OCI-M1 (cell line): Measurements from ENCODE around the gene TARDBP.
"Not testable (repeated sequence)": the region's sequence is repeated elsewhere in the genome, so short reads cannot be mapped to it uniquely, and the experiment has no call there.

ENCODE experiments used
- DNase-seq: peaks from one replicate; lab custom pipeline; 2025; lab: John Stamatoyannopoulos, UW

Gene TARDBP

DNA sequence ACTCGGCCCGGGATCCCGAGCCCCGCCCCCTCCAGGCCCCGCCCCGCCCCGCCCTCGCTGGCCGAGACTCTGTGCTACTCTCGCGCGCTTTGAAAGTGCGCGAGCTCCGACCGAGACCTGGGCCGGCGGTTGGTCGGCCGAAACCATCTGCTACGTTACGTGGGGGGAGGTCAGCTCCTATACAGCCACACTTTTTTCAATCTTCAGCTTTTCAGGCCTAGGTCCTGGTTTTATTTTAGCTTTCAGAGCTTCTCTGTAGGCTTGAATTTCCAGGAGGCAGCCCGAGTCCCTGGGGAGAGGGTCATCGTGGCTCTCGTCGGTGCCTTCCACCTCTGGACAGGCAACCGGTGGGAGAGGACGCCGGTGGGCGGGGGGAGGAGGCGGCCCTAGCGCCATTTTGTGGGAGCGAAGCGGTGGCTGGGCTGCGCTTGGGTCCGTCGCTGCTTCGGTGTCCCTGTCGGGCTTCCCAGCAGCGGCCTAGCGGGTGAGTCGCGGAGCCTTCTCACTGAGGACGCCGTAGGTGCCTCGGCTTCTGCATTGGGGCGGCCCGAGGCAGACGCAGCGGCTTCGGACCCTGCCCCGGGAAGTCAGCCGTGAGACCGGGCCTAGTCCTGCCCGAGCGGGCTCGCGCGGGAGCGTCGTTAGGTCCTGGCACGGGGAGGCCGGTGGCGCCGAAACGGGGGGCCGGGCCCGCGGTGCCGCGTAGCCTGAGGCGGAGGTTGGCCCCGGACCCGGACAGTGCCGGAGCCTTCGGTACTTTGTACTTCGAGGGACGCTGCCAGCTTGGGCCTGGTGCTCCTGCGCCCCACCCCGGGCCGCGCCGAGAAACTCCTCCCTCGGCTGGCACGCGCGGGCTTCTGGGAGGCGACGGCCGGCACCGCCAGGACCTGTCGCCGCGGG is at the start of gene TARDBP:
Gene TARDBP (plus strand): TSS at position 395 of the 900 bp plus-strand sequence. CDS start 1,074 bp downstream, outside the sequence.
- peak; percentile 95 for DNase-seq

- peak; percentile 76 for DNase-seq
These were observed 46.8 kb upstream of the TARDBP start for GRCh38 chr1:10965546-10966226.

GRCh38 chr1:10967090-10967489 is 45.4 kb upstream of the TARDBP start:
- no peak for DNase-seq

- DNase-seq: no peak
These were observed 44.0 kb upstream of the TARDBP start for GRCh38 chr1:10968411-10968826.

GRCh38 chr1:10969267-10969970 is 43.0 kb upstream of the TARDBP start:
- DNase-seq: no peak

DNA sequence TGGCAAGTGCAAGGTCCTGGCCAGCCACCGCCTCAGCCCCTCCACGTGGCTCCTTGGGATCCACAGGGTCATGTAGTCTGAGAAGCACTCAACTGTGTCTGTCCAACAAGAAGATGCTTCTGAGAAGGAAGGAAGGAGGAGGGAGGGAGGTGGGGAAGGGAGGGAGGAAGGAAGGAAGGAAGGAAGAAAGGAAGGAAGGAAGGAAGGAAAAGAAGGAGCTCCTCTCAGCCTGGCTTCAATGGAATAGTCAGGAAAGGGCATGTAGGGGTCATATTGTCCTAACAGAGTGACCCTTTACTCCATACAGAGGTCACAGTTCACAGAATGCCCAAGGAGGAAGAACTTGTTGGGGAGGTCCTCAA is 42.5 kb upstream of the TARDBP start:
- no peak for DNase-seq

DNA sequence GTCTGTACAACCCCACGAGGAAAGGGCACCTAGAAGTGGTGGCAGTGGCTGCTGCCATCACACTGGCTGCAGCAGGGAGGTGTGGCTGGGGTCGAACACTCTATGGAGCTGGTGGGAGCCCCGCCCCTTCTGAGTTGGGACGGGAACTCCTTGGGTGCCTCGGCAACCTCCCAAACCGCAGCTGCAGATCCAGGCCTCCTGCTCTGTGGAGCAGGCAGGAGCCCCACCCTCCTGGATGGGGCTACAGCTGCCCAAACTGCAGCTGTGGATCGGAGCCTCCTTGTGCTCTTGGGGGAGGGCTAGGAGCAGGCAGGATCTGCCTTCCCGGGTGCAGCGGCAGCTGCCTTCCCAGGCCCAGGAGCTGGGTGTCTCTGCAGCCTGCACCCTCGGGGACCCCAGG is 38.9 kb upstream of the TARDBP start:
- no peak for DNase-seq

GRCh38 chr1:10973956-10974881 is 38.2 kb upstream of the TARDBP start:
- no peak for DNase-seq

DNA sequence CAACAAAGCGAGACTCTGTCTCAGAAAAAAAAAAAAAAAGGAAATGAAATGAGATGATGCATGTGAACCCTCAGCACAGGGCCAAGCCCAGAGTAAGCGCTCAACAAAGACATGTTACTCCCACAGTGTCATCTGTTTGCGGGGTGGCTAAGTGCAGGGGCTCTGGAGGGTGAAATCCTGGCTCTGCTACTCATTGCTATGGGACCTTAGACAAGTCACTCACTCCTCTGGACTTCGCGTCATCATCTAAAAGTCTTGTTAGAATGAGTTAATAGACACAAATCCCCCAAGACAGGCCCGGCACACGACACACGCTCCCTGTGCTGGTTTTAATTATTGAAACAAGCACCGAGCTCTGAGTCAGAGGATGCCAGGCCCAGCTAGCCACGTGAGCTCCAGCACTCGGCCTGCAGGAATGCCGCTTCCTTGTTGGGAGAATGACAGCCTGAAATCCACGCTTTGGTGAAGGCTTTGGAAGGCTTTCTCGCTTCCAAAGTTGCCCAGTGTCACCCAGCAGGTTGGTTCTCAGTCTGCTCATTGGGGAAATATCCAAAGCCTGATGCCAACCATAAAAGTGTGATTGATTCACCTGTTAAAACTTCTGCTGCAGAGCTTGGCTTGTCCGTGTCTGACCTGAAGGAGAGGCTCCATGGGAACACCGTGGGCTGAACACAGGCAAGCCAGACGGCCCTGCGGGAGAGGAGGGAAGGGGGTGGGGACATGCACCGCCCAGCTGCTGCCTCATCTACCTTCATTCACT is 36.7 kb upstream of the TARDBP start:
- DNase-seq: no peak

DNA sequence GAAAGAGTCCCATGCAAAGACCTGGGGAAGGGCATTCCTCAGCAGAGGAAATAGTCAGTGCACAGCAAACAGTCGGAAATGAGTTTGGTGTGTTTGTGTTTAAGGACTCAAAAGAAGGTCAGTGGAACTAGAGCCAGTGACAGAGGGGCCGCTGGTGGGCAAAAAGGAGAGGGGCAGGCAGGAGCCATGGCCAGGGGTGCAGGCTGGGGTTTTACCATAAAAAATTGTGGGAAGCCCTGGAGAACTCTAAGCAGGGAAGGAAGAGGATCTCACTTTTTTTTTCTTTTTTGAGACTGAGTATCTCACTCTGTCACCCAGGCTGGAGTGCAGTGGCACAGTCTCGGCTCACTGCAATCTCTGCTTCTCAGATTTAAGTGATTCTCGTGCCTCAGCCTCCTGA is 33.7 kb upstream of the TARDBP start:
- DNase-seq: no peak

DNA sequence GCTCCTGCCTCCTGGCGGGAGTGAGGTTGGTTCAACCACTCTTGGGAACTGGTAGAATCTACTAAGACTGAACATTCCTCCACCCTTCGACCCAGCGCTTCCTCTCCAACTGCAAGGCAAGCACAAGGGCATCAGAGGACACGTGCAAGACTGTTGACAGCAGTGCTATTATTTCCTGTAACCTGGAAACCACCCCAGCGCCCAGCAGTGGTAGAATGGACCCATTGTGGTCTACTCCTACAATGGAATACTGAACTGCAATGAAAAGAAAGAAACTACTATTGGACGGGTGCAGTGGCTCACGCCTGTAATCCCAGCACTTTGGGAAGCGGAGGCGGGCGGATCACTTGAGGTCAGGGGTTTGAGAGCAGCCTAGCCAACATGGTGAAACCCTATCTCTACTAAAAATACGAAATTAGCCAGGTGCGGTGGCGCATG is 33.0 kb upstream of the TARDBP start:
- DNase-seq: no peak

GRCh38 chr1:10980094-10980577 is 32.3 kb upstream of the TARDBP start:
- DNase-seq: no peak

DNA sequence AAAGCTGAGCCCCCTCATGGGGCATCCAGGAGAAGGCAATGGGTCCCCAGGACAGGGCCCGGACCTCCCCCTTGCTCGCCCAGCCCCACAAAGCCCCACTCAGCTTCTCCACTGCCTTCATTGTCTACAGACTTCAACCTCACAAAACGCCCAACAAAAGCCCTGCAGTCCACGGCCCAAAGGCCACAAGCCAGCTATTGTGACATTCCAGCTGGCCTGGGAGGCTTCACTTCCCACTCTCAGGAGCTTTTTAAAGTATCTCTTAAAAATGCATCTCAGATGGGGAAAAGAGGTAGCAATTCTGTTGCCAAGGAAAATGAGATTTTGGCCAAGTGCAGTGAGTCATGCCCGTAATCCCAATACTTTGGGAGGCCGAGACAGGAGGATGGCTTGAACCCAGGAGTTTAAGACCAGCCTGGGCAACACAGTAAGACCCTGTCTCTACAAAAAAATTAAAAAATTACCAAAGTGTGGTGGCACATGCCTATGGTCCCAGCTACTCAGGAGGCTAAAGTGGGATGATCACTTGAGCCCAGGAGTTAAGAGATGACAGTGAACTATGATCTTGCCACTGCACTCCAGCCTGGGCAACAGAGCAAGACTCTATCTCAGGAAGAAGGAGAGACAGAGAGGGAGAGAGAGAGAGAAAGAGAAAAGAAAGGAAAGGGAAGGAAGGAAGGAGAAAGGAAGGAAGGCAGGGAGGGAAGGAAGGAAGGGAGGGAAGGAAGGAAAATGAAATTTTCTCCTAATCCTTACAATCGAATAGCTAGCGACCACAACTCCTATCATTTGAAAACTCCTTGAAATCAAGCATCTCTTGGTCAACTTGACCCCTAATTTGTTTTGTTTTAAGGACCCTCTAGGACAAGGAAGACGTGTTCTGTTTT is 31.4 kb upstream of the TARDBP start:
- DNase-seq: no peak

GRCh38 chr1:10986525-10986890 is 25.9 kb upstream of the TARDBP start:
- no peak for DNase-seq

DNA sequence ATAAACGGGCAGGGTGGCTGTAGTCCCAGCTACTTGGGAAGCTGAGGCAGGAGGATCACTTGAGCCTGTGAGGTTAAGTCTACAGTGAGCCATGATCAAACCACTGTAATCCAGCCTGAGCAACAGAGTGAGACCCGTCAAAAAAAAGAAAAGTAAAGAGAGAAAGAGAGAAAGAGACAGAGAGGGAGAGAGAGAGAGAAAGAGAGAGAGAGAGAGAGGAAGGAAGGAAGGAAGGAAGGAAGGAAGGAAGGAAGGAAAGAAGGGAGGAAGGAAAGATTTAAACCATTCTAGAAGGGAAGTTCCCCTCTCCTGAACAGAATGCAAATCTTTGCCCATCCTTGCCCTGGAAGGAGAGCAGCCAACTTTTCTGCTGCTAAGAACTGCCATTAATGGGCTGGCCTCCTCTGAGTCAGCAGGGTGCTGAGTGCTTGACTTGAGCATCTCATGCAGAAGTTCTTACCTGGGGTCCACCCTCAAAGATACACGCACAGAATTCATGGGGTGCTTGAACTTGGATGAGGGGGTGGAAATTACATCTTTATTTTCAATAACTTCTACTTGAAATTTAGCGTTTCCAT is 24.5 kb upstream of the TARDBP start:
- no peak for DNase-seq

DNA sequence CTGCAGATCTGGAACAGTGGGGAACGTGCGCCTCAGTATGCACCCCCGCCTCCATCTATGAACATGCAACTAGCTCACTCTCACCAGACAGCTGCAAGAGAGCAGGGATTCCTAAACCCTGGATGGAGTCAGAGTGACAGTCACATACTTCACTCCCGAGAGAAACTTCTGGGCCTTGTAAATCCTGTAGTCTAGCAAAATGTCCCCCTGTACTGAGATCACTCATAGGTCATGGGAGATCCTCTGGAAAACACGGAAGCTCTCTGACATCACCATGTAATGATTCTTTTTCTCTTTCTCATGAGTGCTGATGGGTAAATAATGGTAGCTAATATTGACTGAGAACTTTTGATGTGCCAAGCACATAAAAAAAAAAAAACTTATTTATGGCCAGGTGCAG is 23.4 kb upstream of the TARDBP start:
- no peak for DNase-seq

DNA sequence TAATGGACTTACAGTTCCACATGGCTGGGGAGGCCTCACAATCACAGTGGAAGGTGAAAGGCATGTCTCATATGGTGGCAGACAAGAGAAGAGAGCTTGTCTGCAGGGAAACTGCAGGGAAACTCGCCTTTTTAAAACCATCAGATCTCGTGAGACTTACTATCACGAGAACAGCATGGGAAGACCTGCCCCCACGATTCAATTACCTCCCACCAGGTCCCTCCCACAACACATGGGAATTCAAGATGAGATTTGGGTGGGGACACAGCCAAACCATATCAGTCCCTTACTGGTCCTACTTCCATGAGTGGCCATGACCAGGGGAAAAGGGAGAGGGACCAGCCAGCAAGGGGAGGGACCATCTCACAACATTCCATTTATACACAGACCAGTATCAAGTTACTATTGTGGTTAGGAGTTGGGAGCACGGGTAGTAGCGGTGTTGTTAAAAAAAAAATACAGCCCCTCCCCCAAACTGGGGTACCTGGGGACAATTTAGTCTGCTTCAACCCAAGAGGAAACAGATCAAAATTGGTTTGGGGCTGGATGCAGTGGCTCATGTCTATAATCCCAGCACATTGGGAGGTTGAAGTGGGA is 22.4 kb upstream of the TARDBP start:
- DNase-seq: peak; percentile 27

GRCh38 chr1:10990828-10991227 is 21.6 kb upstream of the TARDBP start:
- DNase-seq: no peak

- DNase-seq: not testable (repeated sequence)
These were observed 20.4 kb upstream of the TARDBP start for GRCh38 chr1:10992004-10992403.
